K562 (cell line): ENCODE data around the gene GLT8D2.

ENCODE experiments used
- ATF1 ChIP-seq, 2 experiments: fragments of 450-650 bp in 1 of 2; IDR thresholded peaks; 2 replicates each; pipeline ENCODE4 v1.6.1; 2016; ENCODE audit warnings: missing compliant biosample characterization in 1 of 2, missing genetic modification characterization in 1 of 2
- CCNT2 ChIP-seq: IDR thresholded peaks from 2 replicates; pipeline ENCODE4 v1.6.1; 2011; ENCODE audit warnings: borderline replicate concordance, low read depth, mild to moderate bottlenecking, moderate library complexity, mixed read lengths, low read length; ENCODE audit not compliant: insufficient read length; ENCODE audit errors: extremely low read depth
- NBN ChIP-seq: fragments of 450-650 bp; IDR thresholded peaks from 2 replicates; pipeline ENCODE4 v1.6.1; 2016; ENCODE audit warnings: low read depth, mild to moderate bottlenecking
- ZNF445 ChIP-seq: fragments of 250-450 bp; sonication (Bioruptor Pico); IDR thresholded peaks from 2 replicates; pipeline ENCODE4 v1.4.0; 2020; ENCODE audit warnings: low read depth, mild to moderate bottlenecking, moderate library complexity

DNA sequence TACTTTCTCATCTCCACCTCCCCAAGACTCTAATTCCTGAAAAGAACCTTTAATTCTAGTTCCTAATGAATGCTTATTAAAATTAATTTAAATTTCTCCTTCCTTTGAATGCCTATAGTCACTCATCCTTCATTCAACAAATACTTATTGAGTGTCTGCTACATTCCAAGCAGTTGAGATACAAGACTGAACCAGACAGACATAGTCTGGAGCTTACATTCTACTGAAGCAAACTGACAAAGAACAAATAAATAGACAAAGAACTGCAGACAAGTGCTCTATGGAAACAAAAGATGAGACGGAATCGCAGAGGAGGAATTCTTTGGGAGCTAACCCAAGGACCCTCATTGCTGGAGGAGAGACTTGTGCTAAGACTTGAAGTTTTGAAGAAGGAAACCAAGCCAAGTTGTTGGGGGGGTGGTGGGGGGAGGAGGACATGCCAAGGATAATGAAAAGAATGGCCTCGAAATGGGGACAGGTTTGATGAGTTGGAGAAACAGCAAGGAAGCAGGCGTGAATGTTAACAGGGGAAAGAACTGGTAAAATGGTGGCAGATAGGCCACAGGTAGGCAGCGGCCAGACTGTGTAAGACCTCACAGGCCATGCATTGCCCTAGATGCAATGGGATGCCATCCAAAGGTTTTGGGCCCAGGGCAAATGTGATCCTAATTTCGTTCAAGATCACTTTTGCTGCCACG, 94.0 kb downstream of the GLT8D2 start:
- TF ChIP-seq NBN = no peak
- TF ChIP-seq CCNT2 = no peak
- no peak for TF ChIP-seq ATF1 (CRISPR knock-in tag; IDR thresholded peaks at IDR 0.05)
- no peak for TF ChIP-seq ATF1 (tag; IDR thresholded peaks at IDR 0.05)
- TF ChIP-seq ZNF445 (CRISPR knock-in tag) = no peak
